ENCODE results near the gene TGFB1I1. TPM values are rescaled to one million over a fixed set of nuclear protein-coding genes. Genes with fewer than 3 reads are reported as not detected.
A peak's percentile ranks its signal among the peaks of the same experiment; 100 is the strongest.
"Not testable (repeated sequence)": the region's sequence is repeated elsewhere in the genome, so short reads cannot be mapped to it uniquely, and the experiment has no call there.

TGFB1I1 gene
- total RNA-seq, 2 donors from 2014 or later: 7.4 to 42.8 TPM

- DNase-seq: peak; percentile 60 to 74
- ATAC-seq: no peak
- intact Hi-C loops (cut with DNase I, micrococcal nuclease): no loop called here
These were observed 9.0 kb downstream of the TGFB1I1 start for GRCh38 chr16:31480851-31481536.

- intact Hi-C loops (cut with DNase I, micrococcal nuclease): no loop called here
These were observed 11.1 kb downstream of the TGFB1I1 start, which contains the start of gene SLC5A2 for GRCh38 chr16:31483081-31483480. Gene SLC5A2 (plus strand): TSS chr16:31483123. CDS start chr16:31483137, 14 bp downstream.

GRCh38 chr16:31484048-31484447 is 12.1 kb downstream of the TGFB1I1 start:
- DNase-seq; ATAC-seq; intact Hi-C loops (cut with DNase I, micrococcal nuclease): not testable (repeated sequence)

More at GRCh38 chr16:31483081-31483480, 11.1 kb downstream of the TGFB1I1 start, which contains the start of gene SLC5A2:
- DNase-seq: no peak
- ATAC-seq: no peak

GRCh38 chr16:31484491-31485171 is 12.7 kb downstream of the TGFB1I1 start:
- DNase-seq (peak; percentile 65 to 90), ATAC-seq (peak; percentile 62)

GRCh38 chr16:31485571-31485970 is 13.6 kb downstream of the TGFB1I1 start:
- ATAC-seq (no peak), DNase-seq (no peak)
- intact Hi-C loops (cut with DNase I, micrococcal nuclease): no loop called here

More at GRCh38 chr16:31484491-31485171, 12.7 kb downstream of the TGFB1I1 start:
- intact Hi-C loops (cut with DNase I, micrococcal nuclease): no loop called here

GRCh38 chr16:31486045-31486444 is 14.1 kb downstream of the TGFB1I1 start:
- intact Hi-C loops (cut with DNase I, micrococcal nuclease): no loop called here
- ATAC-seq (no peak), DNase-seq (no peak)

- intact Hi-C loops (cut with DNase I, micrococcal nuclease): no loop called here
- ATAC-seq (peak; percentile 4), DNase-seq (peak; percentile 41 to 42)
These were observed 15.2 kb downstream of the TGFB1I1 start for GRCh38 chr16:31487071-31487719.

- ATAC-seq (peak; percentile 85), DNase-seq (peak; percentile 82 to 83)
- intact Hi-C loops (cut with DNase I, micrococcal nuclease): no loop called here
These were observed 15.9 kb downstream of the TGFB1I1 start for GRCh38 chr16:31487720-31488467.

- ATAC-seq: no peak
- intact Hi-C loops (cut with DNase I, micrococcal nuclease): no loop called here
- no peak for DNase-seq
These were observed 16.7 kb downstream of the TGFB1I1 start for GRCh38 chr16:31488468-31489297.

- no peak for DNase-seq
- intact Hi-C loops (cut with DNase I, micrococcal nuclease): no loop called here
- no peak for ATAC-seq
These were observed 17.3 kb downstream of the TGFB1I1 start for GRCh38 chr16:31489298-31489564.

GRCh38 chr16:31489616-31490584 is 17.9 kb downstream of the TGFB1I1 start:
- intact Hi-C loops (cut with DNase I, micrococcal nuclease): no loop called here

GRCh38 chr16:31491778-31492418 is 19.9 kb downstream of the TGFB1I1 start:
- ATAC-seq: no peak
- DNase-seq: no peak
- intact Hi-C loops (cut with DNase I, micrococcal nuclease): no loop called here

More at GRCh38 chr16:31489616-31490584, 17.9 kb downstream of the TGFB1I1 start:
- no peak for DNase-seq
- no peak for ATAC-seq

GRCh38 chr16:31493506-31494125 is 21.7 kb downstream of the TGFB1I1 start:
- intact Hi-C loops (cut with DNase I, micrococcal nuclease): no loop called here
- DNase-seq (no peak), ATAC-seq (no peak)

GRCh38 chr16:31496670-31497069 is 24.7 kb downstream of the TGFB1I1 start:
- intact Hi-C loops (cut with DNase I, micrococcal nuclease): no loop called here
- DNase-seq: no peak
- ATAC-seq: no peak

- no peak for ATAC-seq
- intact Hi-C loops (cut with DNase I, micrococcal nuclease): no loop called here
These were observed 26.5 kb downstream of the TGFB1I1 start for GRCh38 chr16:31498493-31498892.

GRCh38 chr16:31499928-31500327 is 28.0 kb downstream of the TGFB1I1 start:
- ATAC-seq: no peak

More at GRCh38 chr16:31498493-31498892, 26.5 kb downstream of the TGFB1I1 start:
- no peak for DNase-seq

More at GRCh38 chr16:31499928-31500327, 28.0 kb downstream of the TGFB1I1 start:
- no peak for DNase-seq
- intact Hi-C loops (cut with DNase I, micrococcal nuclease): no loop called here
